Keratinocyte (primary cell): ENCODE results near the gene ERO1B.

Source experiments
- EZH2 ChIP-seq: IDR thresholded peaks from one replicate; pipeline ENCODE4 v1.6.1; 2012; ENCODE audit warnings: inconsistent platforms, mild to moderate bottlenecking, low read length, moderate library complexity
- TF ChIP-seq, protein P1 (sequence below), 3 experiments: IDR thresholded peaks in 1 of 3; conservative IDR thresholded peaks in 1 of 3; optimal IDR thresholded peaks in 1 of 3; 2 replicates in 2 of 3; 3 replicates in 1 of 3; pipeline versions ENCODE3 to v1.5.1; 2011; ENCODE audit warnings: low read length in 3 of 3, mild to moderate bottlenecking in 3 of 3, moderate library complexity in 2 of 3, control low read depth in 1 of 3, inconsistent platforms in 1 of 3; ENCODE audit not compliant: insufficient read depth in 2 of 3; ENCODE audit errors: extremely low read depth in 1 of 3

- TF ChIP-seq, protein P1, sequence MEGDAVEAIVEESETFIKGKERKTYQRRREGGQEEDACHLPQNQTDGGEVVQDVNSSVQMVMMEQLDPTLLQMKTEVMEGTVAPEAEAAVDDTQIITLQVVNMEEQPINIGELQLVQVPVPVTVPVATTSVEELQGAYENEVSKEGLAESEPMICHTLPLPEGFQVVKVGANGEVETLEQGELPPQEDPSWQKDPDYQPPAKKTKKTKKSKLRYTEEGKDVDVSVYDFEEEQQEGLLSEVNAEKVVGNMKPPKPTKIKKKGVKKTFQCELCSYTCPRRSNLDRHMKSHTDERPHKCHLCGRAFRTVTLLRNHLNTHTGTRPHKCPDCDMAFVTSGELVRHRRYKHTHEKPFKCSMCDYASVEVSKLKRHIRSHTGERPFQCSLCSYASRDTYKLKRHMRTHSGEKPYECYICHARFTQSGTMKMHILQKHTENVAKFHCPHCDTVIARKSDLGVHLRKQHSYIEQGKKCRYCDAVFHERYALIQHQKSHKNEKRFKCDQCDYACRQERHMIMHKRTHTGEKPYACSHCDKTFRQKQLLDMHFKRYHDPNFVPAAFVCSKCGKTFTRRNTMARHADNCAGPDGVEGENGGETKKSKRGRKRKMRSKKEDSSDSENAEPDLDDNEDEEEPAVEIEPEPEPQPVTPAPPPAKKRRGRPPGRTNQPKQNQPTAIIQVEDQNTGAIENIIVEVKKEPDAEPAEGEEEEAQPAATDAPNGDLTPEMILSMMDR (optimal IDR thresholded peaks at IDR 0.05 in 1 of 3, IDR thresholded peaks at IDR 0.05 in 1 of 3, conservative IDR thresholded peaks at IDR 0.05 in 1 of 3; ENCODE audit: extremely low read depth in 1 of 3, insufficient read depth in 2 of 3, low read length in 3 of 3) = no peak
- no peak for TF ChIP-seq EZH2
These were observed 20.7 kb downstream of the ERO1B start for GRCh38 chr1:236261033-236261432.
